ENCODE data around the gene ZBTB7A.

The ZBTB7A gene

GRCh38 chr19:4099041-4099764 is 32.5 kb upstream of the ZBTB7A start:
- DNase-seq (ENCODE audit: low read depth in 2 of 2): no peak
- TF ChIP-seq CTCF (IDR thresholded peaks at IDR 0.05; ENCODE audit: low read depth, low read length): no peak
- no peak overlapping the region for H3K4me3 ChIP-seq (replicated peaks in 1 of 2; ENCODE audit: low read depth in 2 of 2, low read length in 2 of 2)

GRCh38 chr19:4098493-4098892 is 31.8 kb upstream of the ZBTB7A start:
- TF ChIP-seq CTCF (IDR thresholded peaks at IDR 0.05; ENCODE audit: low read depth, low read length): no peak
- no peak for DNase-seq (ENCODE audit: low read depth in 2 of 2)
- H3K4me3 ChIP-seq (replicated peaks in 1 of 2; ENCODE audit: low read depth in 2 of 2, low read length in 2 of 2): no peak overlapping the region

GRCh38 chr19:4097501-4097900 is 30.8 kb upstream of the ZBTB7A start:
- DNase-seq (ENCODE audit: low read depth in 2 of 2): no peak
- no peak overlapping the region for H3K4me3 ChIP-seq (replicated peaks in 1 of 2; ENCODE audit: low read depth in 2 of 2, low read length in 2 of 2)
- no peak for TF ChIP-seq CTCF (IDR thresholded peaks at IDR 0.05; ENCODE audit: low read depth, low read length)

GRCh38 chr19:4096049-4096892 is 29.6 kb upstream of the ZBTB7A start:
- no peak overlapping the region for H3K4me3 ChIP-seq (replicated peaks in 1 of 2; ENCODE audit: low read depth in 2 of 2, low read length in 2 of 2)
- TF ChIP-seq CTCF (IDR thresholded peaks at IDR 0.05; ENCODE audit: low read depth, low read length): no peak
- DNase-seq (ENCODE audit: low read depth in 2 of 2): no peak

DNA sequence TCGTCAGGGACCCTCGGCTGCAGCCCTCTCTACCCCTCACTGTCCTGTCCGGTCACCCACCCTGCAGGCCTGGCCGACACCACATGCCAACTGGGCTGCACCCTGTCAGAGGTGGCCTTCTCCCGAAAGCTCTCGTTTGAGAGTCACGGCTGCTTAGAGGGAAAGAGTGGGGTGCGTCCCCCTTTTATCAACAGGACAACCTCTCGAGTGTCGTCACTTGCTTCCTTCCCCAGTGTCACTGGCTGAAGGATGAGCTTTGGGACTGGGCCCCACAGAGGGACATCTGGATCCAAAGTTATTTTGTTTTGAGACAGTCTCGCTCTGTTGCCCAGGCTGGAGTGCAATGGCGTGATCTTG is 28.8 kb upstream of the ZBTB7A start:
- H3K4me3 ChIP-seq (replicated peaks in 1 of 2; ENCODE audit: low read depth in 2 of 2, low read length in 2 of 2): no peak overlapping the region
- DNase-seq (ENCODE audit: low read depth in 2 of 2): no peak
- TF ChIP-seq CTCF (IDR thresholded peaks at IDR 0.05; ENCODE audit: low read depth, low read length): no peak

GRCh38 chr19:4094761-4095487 is 28.2 kb upstream of the ZBTB7A start:
- DNase-seq (ENCODE audit: low read depth in 2 of 2): no peak
- TF ChIP-seq CTCF (IDR thresholded peaks at IDR 0.05; ENCODE audit: low read depth, low read length): no peak
- no peak overlapping the region for H3K4me3 ChIP-seq (replicated peaks in 1 of 2; ENCODE audit: low read depth in 2 of 2, low read length in 2 of 2)

All from cardiac fibroblast (primary cell).